Measurements from ENCODE around the gene PCK1. TPM values are rescaled to one million over a fixed set of nuclear protein-coding genes. Genes with fewer than 3 reads are reported as not detected.

PCK1 gene
- total RNA-seq, 1 donor from 2014 or later: not detected

- Mint-ChIP-seq H3K4me3 (ENCODE audit: unreplicated experiment) (no peak overlapping the region), H3K27ac (ENCODE audit: unreplicated experiment) (no peak overlapping the region), H3K9me3 (ENCODE audit: unreplicated experiment) (no peaks in the 10 kb centered on the region), H3K27me3 (ENCODE audit: unreplicated experiment) (no peaks in the 10 kb centered on the region), H3K36me3 (ENCODE audit: low read depth, unreplicated experiment) (no peaks in the 10 kb centered on the region), H3K4me1 (ENCODE audit: unreplicated experiment) (no peaks in the 10 kb centered on the region)
- TF ChIP-seq, protein P1, sequence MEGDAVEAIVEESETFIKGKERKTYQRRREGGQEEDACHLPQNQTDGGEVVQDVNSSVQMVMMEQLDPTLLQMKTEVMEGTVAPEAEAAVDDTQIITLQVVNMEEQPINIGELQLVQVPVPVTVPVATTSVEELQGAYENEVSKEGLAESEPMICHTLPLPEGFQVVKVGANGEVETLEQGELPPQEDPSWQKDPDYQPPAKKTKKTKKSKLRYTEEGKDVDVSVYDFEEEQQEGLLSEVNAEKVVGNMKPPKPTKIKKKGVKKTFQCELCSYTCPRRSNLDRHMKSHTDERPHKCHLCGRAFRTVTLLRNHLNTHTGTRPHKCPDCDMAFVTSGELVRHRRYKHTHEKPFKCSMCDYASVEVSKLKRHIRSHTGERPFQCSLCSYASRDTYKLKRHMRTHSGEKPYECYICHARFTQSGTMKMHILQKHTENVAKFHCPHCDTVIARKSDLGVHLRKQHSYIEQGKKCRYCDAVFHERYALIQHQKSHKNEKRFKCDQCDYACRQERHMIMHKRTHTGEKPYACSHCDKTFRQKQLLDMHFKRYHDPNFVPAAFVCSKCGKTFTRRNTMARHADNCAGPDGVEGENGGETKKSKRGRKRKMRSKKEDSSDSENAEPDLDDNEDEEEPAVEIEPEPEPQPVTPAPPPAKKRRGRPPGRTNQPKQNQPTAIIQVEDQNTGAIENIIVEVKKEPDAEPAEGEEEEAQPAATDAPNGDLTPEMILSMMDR (IDR thresholded peaks at IDR 0.05; ENCODE audit: unreplicated experiment): no peak
- no peak for DNase-seq (ENCODE audit: low spot score)
These were observed 3.4 kb downstream of the PCK1 start for GRCh38 chr20:57564180-57564802.

GRCh38 chr20:57564951-57565642, 4.2 kb downstream of the PCK1 start:
- H3K4me1 Mint-ChIP-seq (ENCODE audit: unreplicated experiment): no peaks in the 10 kb centered on the region

GRCh38 chr20:57566399-57566798, 5.5 kb downstream of the PCK1 start:
- TF ChIP-seq, protein P1 (IDR thresholded peaks at IDR 0.05; ENCODE audit: unreplicated experiment): no peak
- no peaks in the 10 kb centered on the region for H3K9me3 Mint-ChIP-seq (ENCODE audit: unreplicated experiment)
- H3K4me1 Mint-ChIP-seq (ENCODE audit: unreplicated experiment): no peaks in the 10 kb centered on the region
- H3K4me3 Mint-ChIP-seq (ENCODE audit: unreplicated experiment): no peak overlapping the region
- no peak overlapping the region for H3K27ac Mint-ChIP-seq (ENCODE audit: unreplicated experiment)
- no peaks in the 10 kb centered on the region for H3K36me3 Mint-ChIP-seq (ENCODE audit: low read depth, unreplicated experiment)
- no peaks in the 10 kb centered on the region for H3K27me3 Mint-ChIP-seq (ENCODE audit: unreplicated experiment)
- no peak for DNase-seq (ENCODE audit: low spot score)

More at GRCh38 chr20:57564951-57565642, 4.2 kb downstream of the PCK1 start:
- H3K27ac Mint-ChIP-seq (ENCODE audit: unreplicated experiment): no peak overlapping the region
- no peaks in the 10 kb centered on the region for H3K9me3 Mint-ChIP-seq (ENCODE audit: unreplicated experiment)
- H3K36me3 Mint-ChIP-seq (ENCODE audit: low read depth, unreplicated experiment): no peaks in the 10 kb centered on the region
- TF ChIP-seq, protein P1 (IDR thresholded peaks at IDR 0.05; ENCODE audit: unreplicated experiment): no peak
- no peak for DNase-seq (ENCODE audit: low spot score)
- no peaks in the 10 kb centered on the region for H3K27me3 Mint-ChIP-seq (ENCODE audit: unreplicated experiment)
- H3K4me3 Mint-ChIP-seq (ENCODE audit: unreplicated experiment): no peak overlapping the region

DNA sequence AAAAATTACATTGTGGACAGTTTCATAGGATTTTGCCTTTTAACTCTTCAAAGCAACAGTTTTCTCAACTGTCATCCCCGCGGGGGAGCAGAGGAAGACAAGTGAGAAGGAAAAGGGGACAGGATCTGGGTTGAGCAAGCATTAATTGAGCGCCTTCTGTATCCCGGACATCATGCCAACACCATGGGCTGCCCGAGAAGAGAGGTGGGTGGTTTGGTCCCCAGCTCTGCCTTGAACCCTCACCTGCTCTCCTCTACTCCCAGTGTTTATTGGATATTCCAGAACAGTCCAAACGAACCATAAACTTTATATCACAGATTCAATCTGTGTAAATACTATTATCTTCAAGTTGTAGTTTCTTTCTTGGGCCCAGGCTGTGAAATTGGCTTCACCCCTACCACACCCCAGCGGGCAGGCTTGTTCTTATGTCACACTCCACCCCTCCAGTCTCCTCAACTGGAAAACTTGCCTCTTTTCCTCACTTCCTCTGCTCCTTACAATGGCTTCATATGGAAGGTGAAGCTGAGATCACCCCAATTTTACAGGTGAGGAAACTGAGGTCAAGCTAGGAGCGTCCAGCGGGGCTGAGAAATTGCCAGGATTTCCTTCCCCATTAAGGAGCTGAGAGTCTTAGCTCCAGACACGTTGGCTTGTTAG, 6.0 kb downstream of the PCK1 start:
- no peak for DNase-seq (ENCODE audit: low spot score)
- Mint-ChIP-seq H3K27me3 (ENCODE audit: unreplicated experiment) (no peaks in the 10 kb centered on the region), H3K9me3 (ENCODE audit: unreplicated experiment) (no peaks in the 10 kb centered on the region), H3K4me1 (ENCODE audit: unreplicated experiment) (no peaks in the 10 kb centered on the region), H3K4me3 (ENCODE audit: unreplicated experiment) (no peak overlapping the region), H3K36me3 (ENCODE audit: low read depth, unreplicated experiment) (no peaks in the 10 kb centered on the region), H3K27ac (ENCODE audit: unreplicated experiment) (no peak overlapping the region)
- TF ChIP-seq, protein P1 (IDR thresholded peaks at IDR 0.05; ENCODE audit: unreplicated experiment): no peak

Data from endothelial cell (in vitro differentiated cells).